ENCODE data around the gene FCER2. TPM values are rescaled to one million over a fixed set of nuclear protein-coding genes. Genes with fewer than 3 reads are reported as not detected.

FCER2 gene
- total and polyA plus RNA-seq, 11 donors: 0.06 to 1.5 (median 0.23) TPM; not detected in 6

- peaks cover 0 to 26% (median 0%) of the 10 kb centered on the region in 12 donors for H3K4me1 ChIP-seq
- H3K4me3 ChIP-seq: no peak overlapping the region
- H3K36me3 ChIP-seq: no peaks in the 10 kb centered on the region
- no peaks in the 10 kb centered on the region for H3K9me3 ChIP-seq
- no peak for ATAC-seq
- no peaks in the 10 kb centered on the region for H3K27me3 ChIP-seq
- TF ChIP-seq CTCF (IDR thresholded peaks at IDR 0.05) (no peak), POLR2A (IDR thresholded peaks at IDR 0.05) (no peak)
- no peak for DNase-seq
- 62 to 75% (median 71%) methylated on average over 10 of the region's 10 CpGs for WGBS, 4 donors
- H3K27ac ChIP-seq: no peak overlapping the region
- intact Hi-C loops (cut with DNase I): no loop called here
Measured at GRCh38 chr19:7709932-7710460, 8.1 kb upstream of the FCER2 start.

GRCh38 chr19:7706955-7707456 is 5.1 kb upstream of the FCER2 start:
- Histone ChIP-seq H3K9me3 (no peaks in the 10 kb centered on the region), H3K36me3 (no peaks in the 10 kb centered on the region), H3K27me3 (peaks cover 0 to 15% (median 0%) of the 10 kb centered on the region in 9 donors), H3K27ac (peak overlapping the region in 4 of 12 donors; percentile 26 to 91 (median 38)), H3K4me3 (no peak overlapping the region), H3K4me1 (peaks cover 0 to 39% (median 0%) of the 10 kb centered on the region in 12 donors)
- DNase-seq (peak in 1 of 5 donors; percentile 64), ATAC-seq (peak in 3 of 4 donors; percentile 16 to 47 (median 18))
- intact Hi-C loops (cut with DNase I): no loop called here
- WGBS, 4 donors: 45 to 60% (median 55%) methylated on average over 8 of the region's 8 CpGs
- TF ChIP-seq POLR2A (IDR thresholded peaks at IDR 0.05) (no peak), CTCF (IDR thresholded peaks at IDR 0.05) (no peak)

GRCh38 chr19:7706188-7706954 is 4.4 kb upstream of the FCER2 start:
- intact Hi-C loops (cut with DNase I): no loop called here
- Histone ChIP-seq H3K4me3 (no peak overlapping the region), H3K36me3 (no peaks in the 10 kb centered on the region), H3K4me1 (peaks cover 0 to 39% (median 0%) of the 10 kb centered on the region in 12 donors), H3K27me3 (peaks cover 0 to 21% (median 0%) of the 10 kb centered on the region in 9 donors), H3K27ac (peak overlapping the region in 5 of 12 donors; percentile 24 to 91 (median 39)), H3K9me3 (no peaks in the 10 kb centered on the region)
- DNase-seq (no peak), ATAC-seq (no peak)
- 76 to 79% (median 77%) methylated on average over 14 of the region's 14 CpGs for WGBS, 4 donors
- no peak for TF ChIP-seq CTCF (IDR thresholded peaks at IDR 0.05)
- TF ChIP-seq POLR2A (IDR thresholded peaks at IDR 0.05): no peak

Data from heart left ventricle (tissue), 16 donors.